ENCODE data around the gene TCEANC2. TPM values are rescaled to one million over a fixed set of nuclear protein-coding genes. Genes with fewer than 3 reads are reported as not detected.

The TCEANC2 gene
- total and polyA plus RNA-seq, 2 donors (not counting 3 experiments of a cell fraction or from before 2014, with no cell fraction given): 3.2 to 6.1 TPM

DNA sequence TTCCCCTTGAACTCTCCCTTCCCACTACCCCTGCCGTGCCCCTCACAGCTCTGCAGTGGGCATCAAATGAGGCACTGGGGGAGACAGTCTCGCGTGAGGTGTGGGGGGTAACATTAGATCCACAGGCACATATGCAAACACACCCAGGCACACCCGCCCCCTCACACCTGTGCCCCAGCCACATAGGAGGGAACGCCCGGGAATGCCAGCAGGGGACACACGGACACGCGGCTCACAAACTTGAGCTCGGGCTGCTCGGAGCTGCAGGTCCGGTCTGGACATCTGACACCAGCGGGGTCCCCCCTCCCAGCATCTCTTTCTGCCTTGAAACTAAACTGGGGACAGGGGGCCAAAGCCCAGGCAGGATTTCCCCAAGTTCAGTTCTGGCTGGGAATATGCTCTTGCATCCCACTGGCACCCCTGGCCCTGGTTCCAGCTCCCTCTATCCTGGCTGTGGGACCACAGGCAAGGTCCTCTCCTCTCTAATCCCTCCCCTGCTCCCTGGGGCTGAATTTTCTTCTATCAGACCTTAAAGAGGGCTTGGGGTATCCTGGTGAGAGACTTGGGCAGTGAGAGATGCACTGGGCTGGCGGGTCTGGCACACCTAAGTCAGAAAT is 68.8 kb downstream of the TCEANC2 start:
- Histone ChIP-seq H3K36me3 (ENCODE audit: control insufficient read depth in 2 of 2, extremely low read depth in 1 of 2, insufficient read depth in 2 of 2, low read length in 2 of 2) (no peaks in the 10 kb centered on the region), H3K4me1 (ENCODE audit: control insufficient read depth, extremely low read depth, insufficient read depth, low read length) (peaks cover 3% of the 10 kb centered on the region), H3K9me3 (replicated peaks; ENCODE audit: control insufficient read depth, insufficient read depth, low read length) (no peaks in the 10 kb centered on the region), H4K20me1 (replicated peaks; ENCODE audit: control insufficient read depth, extremely low read depth, insufficient read depth, low read length) (no peaks in the 10 kb centered on the region), H3K4me2 (ENCODE audit: insufficient read depth, low read length) (peak overlapping the region; percentile 0), H3K27ac (ENCODE audit: insufficient read depth, low read depth, low read length) (no peak overlapping the region), H3K4me3 (replicated peaks in 1 of 3; ENCODE audit: insufficient read depth in 1 of 3, low read depth in 1 of 3, low read length in 3 of 3) (no peak overlapping the region), H3K27me3 (ENCODE audit: control insufficient read depth in 2 of 2, insufficient read depth in 2 of 2, low read length in 2 of 2) (no peaks in the 10 kb centered on the region), H3K79me2 (ENCODE audit: control insufficient read depth, insufficient read depth, low read length) (no peaks in the 10 kb centered on the region), H2AFZ (ENCODE audit: low read depth, low read length) (peak overlapping the region; percentile 67), H3K9me1 (replicated peaks; ENCODE audit: control insufficient read depth, extremely low read depth, insufficient read depth, low read length) (no peaks in the 10 kb centered on the region), H3K9ac (replicated peaks; ENCODE audit: extremely low read depth, insufficient read depth, low read length) (no peak overlapping the region)
- CTCF ChIA-PET: interaction anchor here (0.7 to 7.0 kb wide), 31 partner anchors 9 to 377 kb away, joined by 3 to 122 read pairs (median 7); partner anchors contain the start of genes CYB5RL, MRPL37 and SSBP3
- FAIRE-seq (no peak), DNase-seq (ENCODE audit: low read depth, low spot score) (no peak)
- TF ChIP-seq, protein P1, sequence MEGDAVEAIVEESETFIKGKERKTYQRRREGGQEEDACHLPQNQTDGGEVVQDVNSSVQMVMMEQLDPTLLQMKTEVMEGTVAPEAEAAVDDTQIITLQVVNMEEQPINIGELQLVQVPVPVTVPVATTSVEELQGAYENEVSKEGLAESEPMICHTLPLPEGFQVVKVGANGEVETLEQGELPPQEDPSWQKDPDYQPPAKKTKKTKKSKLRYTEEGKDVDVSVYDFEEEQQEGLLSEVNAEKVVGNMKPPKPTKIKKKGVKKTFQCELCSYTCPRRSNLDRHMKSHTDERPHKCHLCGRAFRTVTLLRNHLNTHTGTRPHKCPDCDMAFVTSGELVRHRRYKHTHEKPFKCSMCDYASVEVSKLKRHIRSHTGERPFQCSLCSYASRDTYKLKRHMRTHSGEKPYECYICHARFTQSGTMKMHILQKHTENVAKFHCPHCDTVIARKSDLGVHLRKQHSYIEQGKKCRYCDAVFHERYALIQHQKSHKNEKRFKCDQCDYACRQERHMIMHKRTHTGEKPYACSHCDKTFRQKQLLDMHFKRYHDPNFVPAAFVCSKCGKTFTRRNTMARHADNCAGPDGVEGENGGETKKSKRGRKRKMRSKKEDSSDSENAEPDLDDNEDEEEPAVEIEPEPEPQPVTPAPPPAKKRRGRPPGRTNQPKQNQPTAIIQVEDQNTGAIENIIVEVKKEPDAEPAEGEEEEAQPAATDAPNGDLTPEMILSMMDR (IDR thresholded peaks at IDR 0.05; ENCODE audit: extremely low read depth in 1 of 2, insufficient read depth in 1 of 2, low read depth in 1 of 2, low read length in 2 of 2): no peak
- TF ChIP-seq POLR2A (IDR thresholded peaks at IDR 0.05; ENCODE audit: low read depth, low read length) (no peak), FOS (IDR thresholded peaks at IDR 0.05; ENCODE audit: borderline replicate concordance, insufficient read depth, low read length) (no peak), GATA2 (IDR thresholded peaks at IDR 0.05; ENCODE audit: insufficient read depth, insufficient read length, low read depth, low read length) (no peak), JUN (IDR thresholded peaks at IDR 0.05; ENCODE audit: borderline replicate concordance, insufficient read depth, insufficient read length, low read depth) (no peak), MYC (IDR thresholded peaks at IDR 0.05; ENCODE audit: low read depth, low read length) (no peak), EZH2 (IDR thresholded peaks at IDR 0.05; ENCODE audit: borderline replicate concordance, low read depth, low read length, severe bottlenecking) (no peak), POLR2AphosphoS5 (IDR thresholded peaks at IDR 0.05; ENCODE audit: insufficient read depth, low read depth, low read length) (no peak)
- TF ChIP-seq, protein P2, sequence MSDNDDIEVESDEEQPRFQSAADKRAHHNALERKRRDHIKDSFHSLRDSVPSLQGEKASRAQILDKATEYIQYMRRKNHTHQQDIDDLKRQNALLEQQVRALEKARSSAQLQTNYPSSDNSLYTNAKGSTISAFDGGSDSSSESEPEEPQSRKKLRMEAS (IDR thresholded peaks at IDR 0.05; ENCODE audit: insufficient read depth, insufficient read length): no peak
- BruUV-seq (replicated peaks): no TSS peak
- intact Hi-C loops (cut with micrococcal nuclease): no loop called here
- dilution Hi-C loops (cut with MboI; ENCODE audit: extremely low pct_ligation_motif_present, low sequenced_read_pairs): no loop called here
- POLR2A ChIA-PET: no interaction called here
